Measurements from ENCODE around the gene PARVA. TPM values are rescaled to one million over a fixed set of nuclear protein-coding genes. Genes with fewer than 3 reads are reported as not detected.

The PARVA gene
- total RNA-seq, 4 donors from 2014 or later = 83.5 to 159 (median 128) TPM

DNA sequence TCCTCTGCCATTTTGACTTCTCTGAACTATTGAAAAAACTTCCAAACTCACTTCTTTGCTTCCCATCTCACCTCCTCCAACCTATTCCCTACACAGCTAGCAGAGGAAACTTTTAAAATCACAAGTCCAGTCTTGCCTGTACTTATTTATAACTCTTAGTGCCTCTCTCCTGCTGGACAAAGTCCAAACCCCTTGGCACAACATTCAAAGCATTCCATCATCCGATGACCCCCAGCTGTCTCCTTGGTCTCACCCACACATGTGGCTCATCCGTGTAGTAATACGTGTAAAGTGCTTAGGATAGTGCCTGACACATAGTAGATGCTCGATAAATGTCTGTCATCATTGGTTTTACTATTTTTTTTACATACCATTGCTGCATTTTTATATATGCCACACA is 101.4 kb downstream of the PARVA start:
- TF ChIP-seq, protein P1, sequence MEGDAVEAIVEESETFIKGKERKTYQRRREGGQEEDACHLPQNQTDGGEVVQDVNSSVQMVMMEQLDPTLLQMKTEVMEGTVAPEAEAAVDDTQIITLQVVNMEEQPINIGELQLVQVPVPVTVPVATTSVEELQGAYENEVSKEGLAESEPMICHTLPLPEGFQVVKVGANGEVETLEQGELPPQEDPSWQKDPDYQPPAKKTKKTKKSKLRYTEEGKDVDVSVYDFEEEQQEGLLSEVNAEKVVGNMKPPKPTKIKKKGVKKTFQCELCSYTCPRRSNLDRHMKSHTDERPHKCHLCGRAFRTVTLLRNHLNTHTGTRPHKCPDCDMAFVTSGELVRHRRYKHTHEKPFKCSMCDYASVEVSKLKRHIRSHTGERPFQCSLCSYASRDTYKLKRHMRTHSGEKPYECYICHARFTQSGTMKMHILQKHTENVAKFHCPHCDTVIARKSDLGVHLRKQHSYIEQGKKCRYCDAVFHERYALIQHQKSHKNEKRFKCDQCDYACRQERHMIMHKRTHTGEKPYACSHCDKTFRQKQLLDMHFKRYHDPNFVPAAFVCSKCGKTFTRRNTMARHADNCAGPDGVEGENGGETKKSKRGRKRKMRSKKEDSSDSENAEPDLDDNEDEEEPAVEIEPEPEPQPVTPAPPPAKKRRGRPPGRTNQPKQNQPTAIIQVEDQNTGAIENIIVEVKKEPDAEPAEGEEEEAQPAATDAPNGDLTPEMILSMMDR (IDR thresholded peaks at IDR 0.05; ENCODE audit: low read depth) = no peak

DNA sequence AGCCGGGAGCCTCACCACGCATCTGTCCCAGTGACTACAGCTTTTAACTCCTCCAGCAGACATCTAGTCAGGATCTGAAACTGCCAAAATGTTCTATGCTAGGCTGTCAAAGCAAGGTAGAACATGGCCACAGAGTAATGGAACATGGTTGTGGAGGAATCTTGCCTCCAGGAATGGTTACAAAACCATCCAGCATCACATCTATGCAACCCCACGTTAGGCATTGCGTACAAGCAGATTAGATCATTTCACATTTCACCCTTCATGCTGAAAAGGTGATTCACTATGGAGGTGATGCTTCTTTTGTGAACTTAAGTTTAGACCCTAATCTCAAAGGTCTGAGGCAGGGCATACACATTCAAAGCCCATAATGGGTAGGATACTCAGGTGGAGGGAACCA is 103.0 kb downstream of the PARVA start:
- TF ChIP-seq, protein P1 (IDR thresholded peaks at IDR 0.05; ENCODE audit: low read depth) = no peak

DNA sequence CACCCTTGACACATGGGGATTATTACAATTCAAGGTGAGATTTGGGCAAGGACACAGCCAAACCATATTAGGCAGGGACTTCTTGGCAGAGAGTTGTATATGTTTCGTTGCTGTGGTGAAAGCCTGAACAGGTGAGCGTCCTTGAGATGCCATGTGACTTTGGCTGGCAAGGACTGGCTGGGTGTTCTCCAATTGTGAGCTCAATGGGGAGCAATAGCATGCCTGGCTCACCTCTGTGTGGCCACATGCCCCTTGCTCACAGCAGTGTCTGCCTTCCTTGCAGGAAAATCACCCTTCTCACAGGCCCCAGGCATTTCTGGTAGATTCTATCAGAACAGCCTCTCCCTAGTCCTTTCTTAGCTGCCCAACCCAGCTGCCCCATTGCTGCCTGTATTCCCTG is 105.5 kb downstream of the PARVA start:
- TF ChIP-seq, protein P1 (IDR thresholded peaks at IDR 0.05; ENCODE audit: low read depth) = no peak

DNA sequence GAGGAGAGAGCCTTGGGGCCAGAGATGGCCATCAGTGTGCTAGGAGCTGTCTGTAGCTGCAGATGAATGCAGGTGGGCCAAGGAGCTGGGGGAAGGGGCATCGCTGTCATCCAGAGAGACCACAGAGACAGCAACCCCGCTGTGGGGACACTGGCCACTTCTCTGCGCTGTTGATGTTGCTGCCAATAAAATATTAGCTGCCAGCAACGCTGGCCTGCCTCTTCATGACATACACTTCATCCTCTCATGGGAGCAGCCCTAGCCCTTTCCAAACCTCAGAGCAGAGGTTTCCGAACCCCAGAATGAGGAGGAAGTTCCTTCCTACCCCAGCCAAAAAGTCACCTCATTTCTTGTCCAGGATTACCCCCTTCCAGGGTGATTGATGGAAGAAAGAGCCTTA is 106.2 kb downstream of the PARVA start:
- TF ChIP-seq, protein P1 (IDR thresholded peaks at IDR 0.05; ENCODE audit: low read depth) = no peak

DNA sequence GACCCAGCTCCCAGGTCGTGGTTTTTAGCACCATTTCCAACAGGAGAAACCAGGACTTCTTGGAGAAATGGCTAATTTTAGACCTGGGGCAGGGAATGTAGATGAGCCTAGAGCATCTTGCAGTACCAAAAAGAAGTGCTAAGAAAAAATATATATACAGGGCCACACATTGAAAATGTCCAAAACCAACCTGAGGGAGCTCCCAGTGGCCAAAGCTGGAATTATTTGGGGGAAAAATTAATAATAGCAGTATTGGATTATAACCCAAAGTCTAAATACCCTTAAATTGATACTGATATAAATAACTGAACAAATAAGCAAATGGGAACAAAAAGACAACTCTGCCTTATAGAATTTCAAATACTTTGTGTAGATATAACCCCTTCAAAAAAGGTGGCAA is 108.0 kb downstream of the PARVA start:
- TF ChIP-seq, protein P1 (IDR thresholded peaks at IDR 0.05; ENCODE audit: low read depth) = no peak

DNA sequence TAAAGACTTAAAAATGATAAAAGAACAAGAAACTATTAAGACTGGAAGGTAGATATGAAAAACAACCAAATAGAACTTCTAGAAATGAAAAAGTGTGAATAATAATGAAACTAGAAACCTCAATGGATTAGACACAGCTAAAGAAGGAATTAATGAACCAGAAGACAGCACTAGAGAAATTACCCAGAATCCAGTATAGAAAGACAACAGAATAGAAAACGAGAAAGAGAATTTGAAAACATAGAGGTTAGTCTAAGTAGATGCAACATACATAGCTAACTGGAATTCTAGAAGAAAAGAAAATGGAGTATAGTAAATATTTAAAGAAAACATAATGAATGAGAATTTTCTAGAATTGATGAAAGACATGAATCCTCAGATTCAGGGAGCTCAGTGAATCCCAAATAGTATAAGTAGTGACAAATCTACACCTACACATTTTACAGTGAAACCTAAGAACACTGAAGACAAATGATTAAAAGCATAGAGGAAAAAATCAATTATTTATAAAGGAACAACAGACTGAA is 111.9 kb downstream of the PARVA start:
- TF ChIP-seq, protein P1 (IDR thresholded peaks at IDR 0.05; ENCODE audit: low read depth) = no peak

DNA sequence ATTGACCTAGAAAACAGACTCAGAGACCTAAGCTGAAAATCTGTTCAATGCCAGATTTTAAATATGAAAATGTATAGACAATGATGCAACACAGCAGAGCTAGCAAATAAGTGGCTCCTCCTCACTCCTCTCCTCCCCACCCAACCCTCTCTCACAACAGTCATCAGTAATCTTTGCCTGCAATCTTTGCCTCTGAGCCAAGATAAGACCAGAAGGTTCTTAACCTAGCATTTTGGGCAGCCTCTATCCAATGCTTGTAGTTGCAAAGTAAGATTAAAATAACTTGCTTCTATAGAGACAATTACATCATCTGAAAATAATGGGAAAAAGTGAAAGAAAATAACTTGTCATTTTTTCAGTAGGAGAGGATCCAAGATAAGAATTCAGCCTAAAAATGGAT is 117.3 kb downstream of the PARVA start:
- TF ChIP-seq, protein P1 (IDR thresholded peaks at IDR 0.05; ENCODE audit: low read depth) = no peak

Data from subcutaneous adipose tissue (tissue), 4 donors.